ENCODE measurements around the gene HOXD3. TPM values are rescaled to one million over a fixed set of nuclear protein-coding genes. Genes with fewer than 3 reads are reported as not detected.
A peak's percentile ranks its signal among the peaks of the same experiment; 100 is the strongest.

Gene HOXD3
- polyA plus RNA-seq, 3 donors = not detected

- peaks cover 25% of the 10 kb centered on the region for H3K4me1 Mint-ChIP-seq
- no peak for TF ChIP-seq CTCF (IDR thresholded peaks at IDR 0.05)
- intact Hi-C loops (cut with micrococcal nuclease) = loop anchor here (2.0 to 5.0 kb wide), 4 partner anchors 331 to 1022 kb away; no protein-coding TSS in a partner anchor
- Histone ChIP-seq H3K36me3 (replicated peaks in 1 of 2; ENCODE audit: control insufficient read depth in 1 of 2, insufficient read depth in 2 of 2, low read length in 2 of 2) (no peaks in the 10 kb centered on the region), H3K4me3 (replicated peaks in 1 of 3; ENCODE audit: low read depth in 2 of 3, low read length in 3 of 3) (no peak overlapping the region), H3K9me3 (replicated peaks in 1 of 2; ENCODE audit: control insufficient read depth in 1 of 2, insufficient read depth in 1 of 2, low read length in 2 of 2) (peaks cover 0 to 62% of the 10 kb centered on the region in 2 donors), H3K79me2 (ENCODE audit: insufficient read depth, low read length) (no peaks in the 10 kb centered on the region), H4K20me1 (ENCODE audit: insufficient read depth, low read length) (no peaks in the 10 kb centered on the region), H3K27me3 (ENCODE audit: control insufficient read depth in 2 of 2, insufficient read depth in 2 of 2, low read length in 2 of 2) (peaks cover 81 to 91% of the 10 kb centered on the region in 2 donors), H3K4me1 (ENCODE audit: control insufficient read depth in 1 of 2, insufficient read depth in 2 of 2, low read length in 2 of 2) (peaks cover 10 to 31% of the 10 kb centered on the region in 2 donors), H3K4me2 (replicated peaks; ENCODE audit: extremely low read depth, low read length, poor library complexity, severe bottlenecking) (no peak overlapping the region), H3K9ac (ENCODE audit: insufficient read depth, low read length, poor library complexity, severe bottlenecking) (no peak overlapping the region), H3K27ac (ENCODE audit: low read depth in 1 of 2, low read length in 2 of 2) (no peak overlapping the region), H2AFZ (ENCODE audit: insufficient read depth, low read depth, low read length, poor library complexity, severe bottlenecking) (no peak overlapping the region)
- WGBS (ENCODE audit: insufficient coverage) = 36% methylated on average over 1 of the region's 6 CpGs
- peaks cover 89 to 98% (median 91%) of the 10 kb centered on the region in 3 donors for H3K27me3 Mint-ChIP-seq (ENCODE audit: low read depth in 3 of 3)
- H3K9me3 Mint-ChIP-seq = peaks cover 0 to 32% (median 14%) of the 10 kb centered on the region in 7 donors
- H3K27ac Mint-ChIP-seq = no peak overlapping the region
- H3K4me3 Mint-ChIP-seq = peak overlapping the region in 1 of 2 donors; percentile 61
- H3K36me3 Mint-ChIP-seq = peaks cover 0 to 15% of the 10 kb centered on the region in 2 donors
- DNase-seq = no peak
These were observed 31.4 kb upstream of the HOXD3 start for GRCh38 chr2:176125772-176126054.

- peak overlapping the region in 1 of 2 donors; percentile 61 for H3K4me3 Mint-ChIP-seq
- WGBS (ENCODE audit: insufficient coverage) = 7% methylated on average over 2 of the region's 13 CpGs
- no peak overlapping the region for H3K27ac Mint-ChIP-seq
These were observed 30.0 kb upstream of the HOXD3 start for GRCh38 chr2:176126929-176127773.

More at GRCh38 chr2:176126929-176127773, 30.0 kb upstream of the HOXD3 start:
- Histone ChIP-seq H4K20me1 (ENCODE audit: insufficient read depth, low read length) (no peaks in the 10 kb centered on the region), H3K9me3 (replicated peaks in 1 of 2; ENCODE audit: control insufficient read depth in 1 of 2, insufficient read depth in 1 of 2, low read length in 2 of 2) (peaks cover 0 to 53% of the 10 kb centered on the region in 2 donors), H3K79me2 (ENCODE audit: insufficient read depth, low read length) (no peaks in the 10 kb centered on the region), H3K36me3 (replicated peaks in 1 of 2; ENCODE audit: control insufficient read depth in 1 of 2, insufficient read depth in 2 of 2, low read length in 2 of 2) (no peaks in the 10 kb centered on the region), H3K27ac (ENCODE audit: low read depth in 1 of 2, low read length in 2 of 2) (no peak overlapping the region), H3K9ac (ENCODE audit: insufficient read depth, low read length, poor library complexity, severe bottlenecking) (no peak overlapping the region), H3K4me3 (replicated peaks in 1 of 3; ENCODE audit: low read depth in 2 of 3, low read length in 3 of 3) (no peak overlapping the region), H2AFZ (ENCODE audit: insufficient read depth, low read depth, low read length, poor library complexity, severe bottlenecking) (no peak overlapping the region), H3K4me1 (ENCODE audit: control insufficient read depth in 1 of 2, insufficient read depth in 2 of 2, low read length in 2 of 2) (peaks cover 11 to 33% of the 10 kb centered on the region in 2 donors), H3K27me3 (ENCODE audit: control insufficient read depth in 2 of 2, insufficient read depth in 2 of 2, low read length in 2 of 2) (peaks cover 82 to 91% of the 10 kb centered on the region in 2 donors), H3K4me2 (replicated peaks; ENCODE audit: extremely low read depth, low read length, poor library complexity, severe bottlenecking) (no peak overlapping the region)
- DNase-seq = peak; percentile 38 to 58 (median 55)
- peaks cover 91 to 98% (median 91%) of the 10 kb centered on the region in 3 donors for H3K27me3 Mint-ChIP-seq (ENCODE audit: low read depth in 3 of 3)
- peaks cover 33% of the 10 kb centered on the region for H3K4me1 Mint-ChIP-seq
- H3K36me3 Mint-ChIP-seq = peaks cover 0 to 21% of the 10 kb centered on the region in 2 donors
- H3K9me3 Mint-ChIP-seq = peaks cover 0 to 35% (median 20%) of the 10 kb centered on the region in 7 donors
- peak; percentile 90 for TF ChIP-seq CTCF (IDR thresholded peaks at IDR 0.05)
- intact Hi-C loops (cut with micrococcal nuclease) = loop anchor here (2.0 to 5.0 kb wide), 4 partner anchors 330 to 1020 kb away; no protein-coding TSS in a partner anchor

Measured in CD14-positive monocyte (primary cell).